K562 (cell line): ENCODE results near the gene NDUFB3. TPM values are rescaled to one million over a fixed set of nuclear protein-coding genes. Genes with fewer than 3 reads are reported as not detected.
"Not testable (repeated sequence)": the region's sequence is repeated elsewhere in the genome, so short reads cannot be mapped to it uniquely, and the experiment has no call there.

Experiments
- ATAC-seq: fragments of 200-7000 bp; cut with Tn5 transposase; 3 replicates; pipeline ENCODE4 v1.9.1; 2020; ENCODE audit warnings: moderate library complexity
- BruUV-seq: library from RNA; stranded (reverse); fragments of 400-500 nt; replicated peaks from 2 replicates; lab custom pipeline; 2021; lab: Mats Ljungman, UMichigan
- CTCF ChIA-PET: fragments of 300-600 bp; formaldehyde crosslinking; extraction: SDS; loops from one replicate; lab custom pipeline; 2021; ENCODE audit warnings: low intra/inter-chr PET ratio; lab: Yijun Ruan, JAX
- POLR2A ChIA-PET: fragments of 300-600, 350-650 bp; sonication (Branson Sonifier 250); formaldehyde crosslinking; extraction: SDS; loops from one replicate; lab custom pipeline; 2021; ENCODE audit warnings: antibody characterized with exemption, inconsistent platforms; lab: Yijun Ruan, JAX
- DNase-seq, 4 experiments: peaks; one replicate each; pipeline versions ENCODE4 v3.0.0 to v3.0.0-alpha.2; 2011 to 2018; ENCODE audit warnings: low spot score in 3 of 4, mixed read lengths in 3 of 4; ENCODE audit errors: extremely low read depth in 1 of 4
- FAIRE-seq: peaks from 2 replicates; lab custom pipeline; 2011; peaks lifted over from hg19 to GRCh38; lab: Jason Lieb, UNC
- H2AFZ ChIP-seq: 2 replicates; pipeline ENCODE4 v1.6.0; 2011; ENCODE audit warnings: low read depth, low read length, control low read depth, inconsistent platforms
- H3K27ac ChIP-seq: fragments of 200-600 bp; 3 replicates; pipeline ENCODE4 v1.8.0; 2011; ENCODE audit warnings: low read depth, mild to moderate bottlenecking, control low read depth, inconsistent platforms, low read length, moderate library complexity, mixed read lengths; ENCODE audit errors: extremely low read depth
- H3K27me3 ChIP-seq, 2 experiments: fragments of 300-600 bp in 1 of 2; 2 replicates in 1 of 2; 3 replicates in 1 of 2; pipeline versions ENCODE4 v1.6.0 to v1.8.0; 2011; ENCODE audit warnings: inconsistent platforms in 2 of 2, low read length in 2 of 2, mild to moderate bottlenecking in 1 of 2, mixed read lengths in 1 of 2, moderate library complexity in 1 of 2; ENCODE audit not compliant: control insufficient read depth in 2 of 2, insufficient read depth in 2 of 2
- H3K36me3 ChIP-seq: fragments of 300-600 bp; 3 replicates; pipeline ENCODE4 v1.8.0; 2011; ENCODE audit warnings: mild to moderate bottlenecking, low read length, inconsistent platforms; ENCODE audit not compliant: control insufficient read depth, insufficient read depth
- H3K4me1 ChIP-seq, 2 experiments: fragments of 200-600 bp in 1 of 2; replicated peaks in 1 of 2; 2 replicates in 1 of 2; 3 replicates in 1 of 2; pipeline versions ENCODE4 v1.5.1 to v1.8.0; 2011; ENCODE audit warnings: inconsistent platforms in 2 of 2, low read length in 2 of 2, mild to moderate bottlenecking in 1 of 2, mixed read lengths in 1 of 2, moderate library complexity in 1 of 2; ENCODE audit not compliant: control insufficient read depth in 2 of 2, insufficient read depth in 2 of 2
- H3K4me2 ChIP-seq: 2 replicates; pipeline ENCODE4 v1.6.1; 2011; ENCODE audit warnings: low read length, control low read depth, inconsistent platforms, mixed read lengths; ENCODE audit not compliant: insufficient read depth
- H3K4me3 ChIP-seq: fragments of 200-600 bp; sonication (generic), shearing (Covaris generic); 2 replicates; pipeline ENCODE4 v1.5.1; 2016; ENCODE audit warnings: control low read depth, inconsistent platforms
- H3K79me2 ChIP-seq: fragments of 200-600 bp; 3 replicates; pipeline ENCODE4 v1.8.0; 2011; ENCODE audit warnings: low read length, inconsistent platforms; ENCODE audit not compliant: control insufficient read depth, insufficient read depth
- H3K9ac ChIP-seq, 2 experiments: 2 replicates each; pipeline versions ENCODE4 v1.6.0 to v1.6.1; 2011; ENCODE audit warnings: low read depth in 2 of 2, low read length in 2 of 2, control low read depth in 1 of 2, inconsistent platforms in 1 of 2, mild to moderate bottlenecking in 1 of 2, mixed read lengths in 1 of 2; ENCODE audit not compliant: insufficient read depth in 1 of 2
- H3K9me1 ChIP-seq: one replicate; pipeline ENCODE4 v1.6.0; 2011; ENCODE audit warnings: inconsistent platforms, mild to moderate bottlenecking, low read length, moderate library complexity; ENCODE audit not compliant: control insufficient read depth, insufficient read depth
- H3K9me3 ChIP-seq: replicated peaks from 2 replicates; pipeline ENCODE4 v1.5.1; 2011; ENCODE audit warnings: low read depth, low read length, inconsistent platforms; ENCODE audit not compliant: control insufficient read depth, insufficient read depth
- H4K20me1 ChIP-seq: replicated peaks from 2 replicates; pipeline ENCODE4 v1.6.1; 2011; ENCODE audit warnings: low read length, inconsistent platforms, mixed read lengths; ENCODE audit not compliant: control insufficient read depth, insufficient read depth
- ARNT ChIP-seq, 2 experiments: fragments of 450-650 bp; IDR thresholded peaks; 2 replicates each; pipeline ENCODE4 v1.6.1; 2016; ENCODE audit warnings: mild to moderate bottlenecking in 1 of 2
- PHF21A ChIP-seq: fragments of 450-650 bp; IDR thresholded peaks from 2 replicates; pipeline ENCODE4 v1.6.1; 2017; ENCODE audit warnings: low read depth, borderline replicate concordance
- WGBS: fragments of 100-300 bp; shearing (Covaris generic); methylation state at CpG from one replicate; pipeline ENCODE4 v1.1.6; 2016; ENCODE audit warnings: low coverage, mixed read lengths; ENCODE audit not compliant: insufficient coverage; ENCODE audit errors: missing lambda C conversion rate; 5-methylcytosine and 5-hydroxymethylcytosine counted together
- in situ Hi-C: fragments of 300-500 bp; cut with MboI; formaldehyde crosslinking; loops from 4 replicates; pipeline ENCODE4 v1.15.0; 2018; ENCODE audit warnings: inconsistent platforms, mixed read lengths
- intact Hi-C: fragments of 100-400 bp; cut with micrococcal nuclease; formaldehyde crosslinking; loops from 2 replicates; pipeline ENCODE4 v1.14.2; 2022
- polyA plus RNA-seq, 8 experiments: library from polyadenylated mRNA; depleted of rRNA in 4 of 8; stranded (reverse) in 5 of 8; unstranded in 3 of 8; fragments of >200 nt; fragmentation: Nextera tagmentation in 2 of 8; fragmentation: Illumina TruSeq in 1 of 8; extraction: Ambion mirVana in 2 of 8; extraction: Trizol in 1 of 8; gene quantifications; 2 replicates each; pipeline versions ENCODE4 v1.2.1 to v1.2.3, GENCODE V29; 2011 to 2014; ENCODE audit warnings: inconsistent platforms in 1 of 8, missing spikeins in 1 of 8
- total RNA-seq, 7 experiments: library from RNA; depleted of rRNA in 6 of 7; stranded (reverse); fragments of >200 nt in 6 of 7; fragmentation: Illumina TruSeq in 2 of 7; extraction: Trizol in 2 of 7; gene quantifications; 2 replicates each; pipeline versions ENCODE4 v1.2.1 to v1.2.3, GENCODE V29; 2011 to 2021; ENCODE audit warnings: low replicate concordance in 1 of 7

Gene NDUFB3
- total and polyA plus RNA-seq, 9 of the 15 experiments (the other 6 are each of a cell fraction or from before 2014, with no cell fraction given) = 126 to 786 (median 156) TPM

DNA sequence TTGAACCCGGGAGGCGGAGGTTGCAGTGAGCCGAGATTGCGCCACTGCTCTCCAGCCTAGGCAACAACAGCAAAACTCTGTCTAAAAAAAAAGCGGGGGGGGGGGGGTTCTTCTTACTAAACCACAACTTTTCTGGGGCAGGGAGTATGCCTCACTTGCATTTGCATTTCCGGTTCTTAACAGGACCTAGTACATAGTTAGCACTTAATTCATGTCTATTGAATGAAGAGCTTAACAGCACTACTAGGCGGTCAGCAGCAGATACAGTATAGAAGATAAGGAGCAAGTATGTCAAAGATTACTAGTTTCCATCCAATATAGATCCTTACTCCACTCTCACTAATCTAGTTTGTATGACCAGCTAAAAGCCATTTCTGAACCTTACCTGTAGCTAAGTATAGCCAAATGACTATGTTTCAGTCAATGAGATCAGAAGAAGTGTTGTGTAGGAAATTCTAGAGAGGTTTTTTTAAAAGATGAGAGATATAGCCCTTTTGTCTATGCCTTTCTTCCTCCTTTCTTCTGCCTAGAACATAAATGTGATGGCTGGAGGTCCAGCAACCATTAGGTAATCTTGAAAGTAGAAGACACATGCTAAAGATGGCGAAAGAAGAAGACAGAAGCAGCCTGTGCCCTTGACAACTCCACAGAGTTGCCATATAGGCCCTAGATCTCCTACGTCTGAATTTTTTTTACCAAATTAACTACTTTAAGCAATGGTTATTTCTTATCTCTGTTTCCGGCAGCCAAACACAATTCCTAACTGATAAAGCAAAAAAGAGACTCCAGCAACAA, 11.6 kb upstream of the NDUFB3 start (continued):
- no peak for TF ChIP-seq PHF21A
- TF ChIP-seq ARNT (IDR thresholded peaks at IDR 0.05) = no peak

DNA sequence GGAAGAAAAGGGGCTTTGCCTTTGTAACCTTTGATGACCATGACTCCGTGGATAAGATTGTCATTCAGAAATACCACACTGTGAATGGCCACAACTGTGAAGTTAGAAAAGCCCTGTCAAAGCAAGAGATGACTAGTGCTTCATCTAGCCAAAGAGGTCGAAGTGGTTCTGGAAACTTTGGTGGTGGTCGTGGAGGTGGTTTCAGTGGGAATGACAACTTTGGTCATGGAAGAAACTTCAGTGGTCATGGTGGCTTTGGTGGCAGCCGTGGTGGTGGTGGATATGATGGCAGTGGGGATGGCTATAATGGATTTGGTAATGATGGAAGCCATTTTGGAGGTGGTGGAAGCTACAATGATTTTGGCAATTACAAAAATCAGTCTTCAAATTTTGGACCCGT, 8.3 kb upstream of the NDUFB3 start:
- CTCF ChIA-PET, H3K27me3 ChIP-seq, H3K9me1 ChIP-seq, H3K27ac ChIP-seq, ATAC-seq, intact Hi-C loops, BruUV-seq, in situ Hi-C loops, H3K4me2 ChIP-seq, FAIRE-seq, H3K4me3 ChIP-seq, H2AFZ ChIP-seq, DNase-seq, H4K20me1 ChIP-seq, H3K9ac ChIP-seq, POLR2A ChIA-PET, H3K9me3 ChIP-seq: not testable (repeated sequence)
- Histone ChIP-seq H3K4me1 (peaks cover 11 to 29% of the 10 kb centered on the region in 2 experiments; a peak in 4 of 5 replicates), H3K79me2 (peaks cover 89% of the 10 kb centered on the region), H3K36me3 (peaks cover 29% of the 10 kb centered on the region)
- WGBS = 80% methylated on average over 4 of the region's 5 CpGs
